NCI-H2227 (cell line): ENCODE data around the gene CRHR1.
"Not testable (repeated sequence)": the region's sequence is repeated elsewhere in the genome, so short reads cannot be mapped to it uniquely, and the experiment has no call there.

Experiments used
- DNase-seq: peaks from one replicate; lab custom pipeline; 2025; ENCODE audit not compliant: unreplicated experiment; lab: John Stamatoyannopoulos, UW

Gene CRHR1

GRCh38 chr17:45784293-45784740 lies at the start of gene CRHR1:
CRHR1 (plus strand) TSS chr17:45784320; CDS start chr17:45784545, 225 bp downstream.
- no peak for DNase-seq

DNA sequence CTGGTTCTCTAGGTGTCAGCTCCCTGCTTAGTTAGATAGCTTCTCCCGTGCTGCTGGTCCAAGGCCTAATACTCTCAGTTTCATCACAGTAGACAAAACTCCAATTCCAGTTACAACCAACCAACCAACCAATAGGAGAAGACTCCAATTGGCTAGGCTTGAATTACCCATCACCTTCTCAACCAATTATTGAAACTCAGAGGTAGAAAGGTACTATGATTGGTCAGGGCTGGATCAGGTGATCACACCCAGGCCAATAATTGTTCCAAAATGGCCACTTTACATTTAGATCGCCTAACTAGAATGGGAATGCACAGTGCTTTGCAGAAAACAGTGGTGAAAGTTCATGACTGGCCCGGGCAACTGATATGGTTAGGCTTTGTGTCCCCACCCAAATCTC lies 49.5 kb upstream of the CRHR1 start:
- DNase-seq = no peak

GRCh38 chr17:45735488-45735887 lies 48.6 kb upstream of the CRHR1 start:
- DNase-seq = no peak

DNA sequence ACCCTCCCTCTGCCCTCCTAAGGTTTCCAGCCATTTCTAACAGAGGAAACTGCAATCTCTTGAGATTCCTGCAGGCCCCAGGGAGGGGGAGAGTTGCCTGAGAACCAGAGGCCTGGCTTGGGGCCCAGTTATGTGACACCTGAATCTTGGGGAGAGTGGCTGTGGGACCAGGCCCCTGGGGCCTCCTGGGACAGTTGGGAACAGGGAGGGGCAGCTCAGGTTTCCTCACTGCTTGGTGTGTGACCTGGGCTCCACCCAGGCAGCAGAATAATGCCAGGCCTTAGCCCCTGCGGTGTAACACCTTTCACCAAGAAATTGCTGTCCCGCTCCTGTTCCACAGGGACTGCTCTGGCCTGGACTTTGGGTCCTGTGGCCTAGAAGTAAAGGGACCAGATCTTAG lies 44.3 kb upstream of the CRHR1 start:
- no peak for DNase-seq

DNA sequence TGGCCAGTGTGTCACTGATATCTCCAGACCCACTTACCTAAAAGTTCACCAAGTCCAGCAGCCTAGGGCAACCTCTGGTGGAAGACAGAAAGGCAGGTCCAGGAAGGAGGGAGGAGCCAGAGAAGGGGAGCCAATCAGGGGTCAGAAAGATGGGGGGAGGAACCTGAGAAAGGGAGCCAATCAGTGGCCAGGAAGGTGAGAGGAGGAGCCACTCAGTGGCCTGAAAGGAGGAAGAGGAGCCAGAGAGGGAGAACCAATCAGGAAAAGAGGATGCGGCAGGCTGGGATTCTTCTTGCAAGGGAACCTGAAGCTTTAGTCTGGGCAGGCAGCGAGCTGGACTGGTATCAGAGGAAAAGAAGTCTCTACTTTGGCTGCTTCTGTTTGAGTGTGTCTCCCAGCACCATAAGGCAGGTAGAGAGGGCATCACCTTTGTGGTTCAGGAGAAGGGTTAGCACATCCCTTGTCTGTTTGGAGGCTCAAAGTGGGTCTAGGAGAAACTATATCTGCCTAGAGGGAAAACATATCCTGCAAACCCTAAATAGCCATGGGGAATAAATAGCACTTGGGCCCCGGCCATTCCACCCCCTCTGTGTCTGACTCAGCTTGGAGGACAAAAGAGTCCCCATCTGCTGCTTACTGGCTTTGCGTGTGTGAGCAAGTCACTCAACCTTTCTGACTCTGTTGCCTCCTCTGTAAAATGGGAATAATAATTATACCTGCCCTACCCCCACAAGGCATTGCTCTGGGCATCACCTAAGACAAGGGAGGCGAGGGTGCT lies 43.4 kb upstream of the CRHR1 start:
- DNase-seq = peak; percentile 19

DNA sequence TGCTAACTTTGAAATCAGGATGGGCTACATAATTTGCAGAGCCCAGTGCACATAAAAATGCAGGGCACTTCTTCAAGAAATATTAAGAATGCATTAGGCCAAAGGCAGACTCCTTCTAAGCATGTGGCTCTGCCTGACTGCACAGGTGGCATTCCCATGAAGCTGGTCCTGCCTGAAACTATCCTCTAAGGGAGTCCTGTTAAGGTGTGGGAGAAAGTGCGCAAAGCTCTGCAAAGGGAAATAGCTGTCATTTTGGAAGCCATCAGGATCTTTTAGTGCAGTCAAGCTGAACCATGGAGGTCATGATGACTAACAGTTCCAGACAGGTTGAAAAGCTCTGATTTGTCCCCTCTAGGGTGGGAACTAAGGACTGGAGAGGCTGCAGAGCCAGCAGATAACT lies 41.9 kb upstream of the CRHR1 start:
- no peak for DNase-seq

DNA sequence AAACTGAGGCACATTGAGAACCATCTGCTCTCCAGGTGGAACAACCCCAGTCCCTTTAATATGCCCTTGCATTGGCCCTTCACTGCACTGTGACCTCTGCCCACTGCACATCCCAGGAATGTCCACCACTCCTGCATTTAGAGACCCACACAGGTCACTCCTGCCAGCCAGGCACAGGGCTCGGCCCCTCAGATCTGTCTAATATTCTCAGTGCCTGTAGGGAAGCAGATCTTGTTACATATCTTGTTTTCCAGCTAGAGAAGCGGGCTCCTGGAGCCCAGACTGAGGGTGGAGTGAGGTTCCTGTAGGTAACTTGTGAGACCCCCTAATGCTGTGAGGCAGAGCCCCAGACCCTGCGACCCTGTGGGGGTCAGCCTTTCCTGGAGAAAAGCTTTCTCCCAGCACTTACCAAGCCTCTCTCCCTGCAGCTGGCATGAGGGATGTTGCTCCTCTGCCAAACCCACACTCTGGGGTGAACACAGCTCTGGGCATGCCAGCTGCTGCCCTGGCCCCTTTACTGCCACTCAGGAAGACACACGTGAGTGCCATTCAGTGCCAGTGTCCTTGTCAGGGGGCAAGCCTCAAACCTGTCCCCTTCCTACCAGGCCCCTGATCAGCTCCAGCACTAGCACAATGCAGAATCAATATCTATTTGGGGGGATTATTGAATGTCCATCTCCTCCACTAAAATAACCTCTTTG lies 40.3 kb upstream of the CRHR1 start:
- DNase-seq = no peak

DNA sequence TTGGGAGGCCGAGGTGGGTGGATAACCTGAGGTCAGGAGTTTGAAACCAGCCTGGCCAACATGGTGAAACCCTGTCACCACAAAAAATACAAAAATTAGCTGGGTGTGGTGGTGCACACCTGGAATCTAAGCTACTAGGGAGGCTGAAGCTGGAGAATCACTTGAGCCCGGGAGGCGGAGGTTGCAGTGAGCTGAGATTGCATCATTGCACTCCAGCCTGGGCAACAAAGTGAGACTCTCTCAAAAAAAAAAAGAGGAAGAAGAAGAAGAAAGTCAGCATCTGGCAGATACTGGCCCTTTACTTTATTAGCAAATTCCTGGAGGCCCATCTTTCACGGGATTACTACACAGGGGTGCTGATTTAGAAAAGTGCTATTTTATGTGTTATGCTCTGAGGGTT lies 39.3 kb upstream of the CRHR1 start:
- not testable (repeated sequence) for DNase-seq

- no peak for DNase-seq
Measured at GRCh38 chr17:45745601-45746494, 38.3 kb upstream of the CRHR1 start.

- no peak for DNase-seq
Measured at GRCh38 chr17:45747911-45748310, 36.2 kb upstream of the CRHR1 start.

DNA sequence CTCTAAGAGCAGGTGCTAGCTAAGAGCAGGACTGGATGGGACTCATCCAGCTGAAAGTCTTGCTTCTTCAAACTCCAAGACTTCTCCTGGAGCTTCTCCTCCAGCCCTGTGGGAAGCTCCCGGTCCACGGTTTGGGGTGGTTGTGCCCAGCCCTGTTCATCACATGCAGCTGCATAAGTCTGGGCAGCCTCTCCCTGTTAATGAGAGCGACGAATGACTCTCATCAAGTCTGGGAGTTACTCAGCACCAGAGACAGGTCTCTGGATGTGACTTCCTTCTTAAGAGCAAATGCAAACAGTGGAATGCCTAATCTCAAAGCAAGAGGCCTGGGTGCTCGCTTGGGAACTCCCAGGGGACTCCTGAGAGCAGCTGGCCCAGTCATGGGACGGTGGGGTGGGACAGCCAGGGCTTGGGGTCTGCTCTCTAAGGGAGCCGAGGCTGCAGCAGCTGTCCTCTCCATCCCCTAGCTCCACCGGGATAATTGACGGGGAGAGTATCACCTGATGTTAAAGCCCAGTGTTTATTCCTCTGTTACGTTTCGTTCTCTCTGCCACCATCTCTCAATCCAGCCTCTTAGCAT lies 35.3 kb upstream of the CRHR1 start:
- no peak for DNase-seq

DNA sequence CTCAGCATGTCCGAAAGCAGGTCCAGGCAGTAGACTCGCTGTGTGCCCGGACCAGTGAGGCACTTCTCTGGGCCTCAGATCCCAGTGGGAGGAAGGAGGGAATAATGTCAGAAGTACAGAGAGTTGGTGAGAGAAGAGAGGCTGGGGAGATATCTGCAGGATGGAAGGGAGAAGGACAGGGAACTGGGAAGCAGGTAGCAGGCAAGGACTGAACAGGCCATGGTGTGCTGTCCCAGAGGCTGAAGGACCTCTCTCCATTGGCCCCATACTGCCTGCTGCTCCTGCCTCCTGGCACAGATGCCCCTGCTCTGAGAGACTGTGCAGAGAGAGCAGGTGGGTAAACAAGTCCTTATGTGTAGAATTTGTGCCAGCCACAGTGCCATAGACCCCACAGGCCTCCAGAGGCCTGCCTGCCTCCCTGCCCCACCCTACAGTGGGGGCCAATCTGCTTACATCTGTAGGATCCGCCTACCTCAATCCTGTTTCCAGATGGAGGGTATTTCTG lies 34.2 kb upstream of the CRHR1 start:
- DNase-seq = no peak

DNA sequence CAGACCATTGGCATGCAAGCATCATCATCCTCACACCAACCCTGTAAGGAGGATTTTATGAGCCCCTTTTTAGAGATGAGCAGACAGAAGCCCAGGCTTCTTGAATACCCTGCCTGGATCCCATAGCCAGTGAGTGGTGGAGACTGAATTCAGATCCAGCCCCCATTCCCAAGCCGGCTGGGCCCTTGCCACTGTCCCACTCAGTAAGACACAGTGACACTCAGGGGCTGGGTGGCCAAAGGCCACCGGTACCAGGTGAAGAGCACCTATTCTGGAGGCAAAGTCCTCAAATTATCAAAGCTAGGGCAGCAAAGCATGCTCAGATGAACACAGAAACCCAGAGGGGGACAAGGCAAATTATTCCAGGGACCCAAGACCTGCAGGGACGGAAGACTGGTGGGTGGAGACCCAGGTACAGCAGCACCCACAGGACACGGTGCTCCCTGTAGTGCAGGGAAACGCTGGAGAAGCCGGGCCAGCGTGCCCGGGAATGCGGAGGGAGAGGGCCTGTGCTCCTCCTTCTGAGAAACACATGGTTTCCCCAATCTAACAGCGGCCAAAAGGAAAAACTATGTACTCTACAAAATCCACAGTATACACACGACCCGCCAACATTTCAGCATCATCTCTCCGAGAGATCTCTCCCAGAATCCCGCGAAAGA lies 33.2 kb upstream of the CRHR1 start:
- no peak for DNase-seq

DNA sequence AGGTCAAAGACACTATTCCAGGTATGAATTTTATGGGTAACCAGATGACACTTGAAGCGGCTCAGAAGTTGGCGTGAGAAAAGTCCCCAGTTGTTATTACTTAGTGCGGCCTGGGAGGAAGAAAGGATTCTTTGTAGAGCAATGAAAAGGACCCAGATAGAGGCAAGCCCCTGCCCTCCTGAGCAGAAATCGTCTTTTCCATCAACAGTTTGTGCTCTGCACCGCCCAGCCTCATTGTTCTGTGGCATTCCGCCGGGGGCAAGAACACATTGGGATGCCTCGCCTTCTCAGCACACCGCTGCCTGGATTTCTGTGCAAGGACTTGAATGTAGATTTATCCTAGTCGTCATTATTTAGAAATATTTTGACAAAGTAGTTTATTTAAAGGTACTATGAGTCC lies 32.7 kb upstream of the CRHR1 start:
- no peak for DNase-seq

GRCh38 chr17:45752246-45752645 lies 31.9 kb upstream of the CRHR1 start:
- DNase-seq = no peak

DNA sequence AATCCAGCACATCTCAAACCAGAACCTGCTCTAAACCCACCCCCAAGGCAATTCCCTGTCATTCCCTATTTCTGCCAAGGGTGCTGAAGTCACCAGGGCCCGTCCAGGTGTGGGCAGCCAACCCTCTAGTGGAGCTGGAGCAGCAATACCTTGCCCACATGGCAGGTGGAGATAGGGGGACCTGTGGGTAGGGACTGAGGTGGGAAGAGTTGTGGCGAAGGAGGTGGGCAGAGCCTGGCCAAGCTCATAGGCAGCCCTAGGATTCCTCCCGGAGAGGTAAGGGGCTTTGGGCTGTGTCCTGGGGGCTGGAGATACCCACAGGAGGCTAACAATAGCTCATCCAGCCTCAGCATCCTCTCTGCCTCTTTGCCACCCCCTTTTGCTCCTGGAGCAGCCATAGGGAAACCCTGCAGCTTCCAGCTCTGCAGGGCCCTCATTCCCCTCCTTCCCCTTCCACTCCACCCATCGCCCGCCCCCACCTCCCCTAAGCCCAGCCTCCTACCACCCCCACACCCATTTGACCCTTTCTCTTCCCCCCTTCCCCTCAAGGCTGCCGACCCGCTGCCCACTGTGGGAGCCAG lies 30.4 kb upstream of the CRHR1 start:
- no peak for DNase-seq

GRCh38 chr17:45755050-45755449 lies 29.1 kb upstream of the CRHR1 start:
- DNase-seq = no peak

GRCh38 chr17:45756266-45756991 lies 27.7 kb upstream of the CRHR1 start:
- DNase-seq = peak; percentile 74

- DNase-seq = peak; percentile 14
Measured at GRCh38 chr17:45757431-45758218, 26.5 kb upstream of the CRHR1 start.
